AG10803 (cell line): ENCODE data around the gene MMP27.
A peak's percentile ranks its signal among the peaks of the same experiment; 100 is the strongest.

Experiments used
- DNase-seq: peaks from one replicate; pipeline ENCODE4 v3.0.0; 2010; ENCODE audit warnings: low read depth
- H3K4me3 ChIP-seq: 2 replicates; pipeline ENCODE4 v1.5.1; 2011; ENCODE audit warnings: mild to moderate bottlenecking, low read length, control low read depth
- CTCF ChIP-seq: conservative IDR thresholded peaks from 2 replicates; pipeline ENCODE4 v1.5.1; 2011; ENCODE audit warnings: mild to moderate bottlenecking, low read length, control low read depth, inconsistent platforms

The MMP27 gene

GRCh38 chr11:102666331-102666957, 39.1 kb downstream of the MMP27 start:
- H3K4me3 ChIP-seq: no peak overlapping the region
- peak; percentile 96 for TF ChIP-seq CTCF
- peak; percentile 55 for DNase-seq

- no peak overlapping the region for H3K4me3 ChIP-seq
- peak; percentile 36 for TF ChIP-seq CTCF
- no peak for DNase-seq
Measured at GRCh38 chr11:102664001-102664752, 41.4 kb downstream of the MMP27 start.

- DNase-seq: no peak
- no peak for TF ChIP-seq CTCF
Measured at GRCh38 chr11:102662607-102663006, 43.0 kb downstream of the MMP27 start.

GRCh38 chr11:102661040-102661439, 44.5 kb downstream of the MMP27 start:
- H3K4me3 ChIP-seq: no peak overlapping the region
- no peak for TF ChIP-seq CTCF

More at GRCh38 chr11:102662607-102663006, 43.0 kb downstream of the MMP27 start:
- H3K4me3 ChIP-seq: no peak overlapping the region

GRCh38 chr11:102656528-102656927, 49.0 kb downstream of the MMP27 start:
- no peak for DNase-seq
- TF ChIP-seq CTCF: no peak
- H3K4me3 ChIP-seq: no peak overlapping the region

More at GRCh38 chr11:102661040-102661439, 44.5 kb downstream of the MMP27 start:
- no peak for DNase-seq

GRCh38 chr11:102655547-102655946, 50.0 kb downstream of the MMP27 start:
- no peak overlapping the region for H3K4me3 ChIP-seq
- DNase-seq: no peak
- no peak for TF ChIP-seq CTCF

GRCh38 chr11:102654761-102655160, 50.8 kb downstream of the MMP27 start:
- TF ChIP-seq CTCF: no peak
- H3K4me3 ChIP-seq: no peak overlapping the region
- no peak for DNase-seq
